Measurements from ENCODE around the gene PDXDC1.
A peak's percentile ranks its signal among the peaks of the same experiment; 100 is the strongest.
"Not testable (repeated sequence)": the region's sequence is repeated elsewhere in the genome, so short reads cannot be mapped to it uniquely, and the experiment has no call there.

The PDXDC1 gene

DNA sequence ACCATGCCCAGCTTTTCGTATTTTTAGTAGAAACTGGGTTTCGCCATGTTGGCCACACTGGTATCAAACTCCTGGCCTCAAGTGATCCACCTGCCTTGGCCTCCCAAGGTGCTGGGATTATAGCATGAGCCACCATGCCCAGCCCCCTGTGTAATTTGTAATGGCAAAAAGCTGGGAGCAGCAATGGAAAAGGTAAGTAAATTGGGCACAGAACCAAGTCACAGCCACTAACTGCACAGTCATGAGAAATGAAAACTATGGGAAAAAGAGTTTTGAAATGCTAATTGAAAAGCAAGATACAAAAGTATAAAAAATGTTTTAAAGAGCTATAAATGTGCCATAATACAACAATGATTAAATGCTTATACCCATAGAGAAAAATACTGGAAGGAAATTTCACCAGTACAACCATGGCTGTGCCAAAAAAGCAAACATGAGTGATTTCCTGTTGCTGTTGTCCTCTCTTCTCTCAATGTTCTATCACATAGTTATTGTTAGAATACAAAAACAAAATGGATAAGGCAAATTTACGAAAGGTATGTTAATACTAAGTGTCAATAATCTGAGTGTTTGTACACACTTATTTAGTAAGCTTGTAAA, 74.9 kb downstream of the PDXDC1 start:
- TF ChIP-seq, protein P1, sequence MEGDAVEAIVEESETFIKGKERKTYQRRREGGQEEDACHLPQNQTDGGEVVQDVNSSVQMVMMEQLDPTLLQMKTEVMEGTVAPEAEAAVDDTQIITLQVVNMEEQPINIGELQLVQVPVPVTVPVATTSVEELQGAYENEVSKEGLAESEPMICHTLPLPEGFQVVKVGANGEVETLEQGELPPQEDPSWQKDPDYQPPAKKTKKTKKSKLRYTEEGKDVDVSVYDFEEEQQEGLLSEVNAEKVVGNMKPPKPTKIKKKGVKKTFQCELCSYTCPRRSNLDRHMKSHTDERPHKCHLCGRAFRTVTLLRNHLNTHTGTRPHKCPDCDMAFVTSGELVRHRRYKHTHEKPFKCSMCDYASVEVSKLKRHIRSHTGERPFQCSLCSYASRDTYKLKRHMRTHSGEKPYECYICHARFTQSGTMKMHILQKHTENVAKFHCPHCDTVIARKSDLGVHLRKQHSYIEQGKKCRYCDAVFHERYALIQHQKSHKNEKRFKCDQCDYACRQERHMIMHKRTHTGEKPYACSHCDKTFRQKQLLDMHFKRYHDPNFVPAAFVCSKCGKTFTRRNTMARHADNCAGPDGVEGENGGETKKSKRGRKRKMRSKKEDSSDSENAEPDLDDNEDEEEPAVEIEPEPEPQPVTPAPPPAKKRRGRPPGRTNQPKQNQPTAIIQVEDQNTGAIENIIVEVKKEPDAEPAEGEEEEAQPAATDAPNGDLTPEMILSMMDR (conservative IDR thresholded peaks at IDR 0.05; ENCODE audit: low read length): no peak
- DNase-seq (ENCODE audit: low read depth): no peak
- no peak overlapping the region for H3K4me3 ChIP-seq (ENCODE audit: low read length)

DNA sequence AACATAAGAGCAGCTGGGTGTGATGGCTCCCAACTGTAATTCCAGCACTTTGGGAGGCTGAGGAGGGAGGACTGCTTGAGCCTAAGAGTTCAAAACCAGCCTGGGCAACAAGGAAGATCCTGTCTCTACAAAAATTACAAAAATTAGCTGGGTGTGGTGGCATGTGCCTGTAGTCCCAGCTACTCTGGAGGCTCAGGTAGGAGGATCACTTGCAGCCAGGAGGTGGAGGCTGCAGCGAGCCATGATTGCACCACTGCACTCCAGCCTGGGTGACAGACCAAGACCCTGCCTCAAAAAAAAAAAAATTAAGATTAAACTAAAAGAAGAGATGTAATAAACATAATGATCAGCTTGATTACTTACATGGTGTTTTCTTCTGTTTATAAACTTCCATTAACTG, 75.6 kb downstream of the PDXDC1 start:
- DNase-seq (ENCODE audit: low read depth); H3K4me3 ChIP-seq (ENCODE audit: low read length): not testable (repeated sequence)

DNA sequence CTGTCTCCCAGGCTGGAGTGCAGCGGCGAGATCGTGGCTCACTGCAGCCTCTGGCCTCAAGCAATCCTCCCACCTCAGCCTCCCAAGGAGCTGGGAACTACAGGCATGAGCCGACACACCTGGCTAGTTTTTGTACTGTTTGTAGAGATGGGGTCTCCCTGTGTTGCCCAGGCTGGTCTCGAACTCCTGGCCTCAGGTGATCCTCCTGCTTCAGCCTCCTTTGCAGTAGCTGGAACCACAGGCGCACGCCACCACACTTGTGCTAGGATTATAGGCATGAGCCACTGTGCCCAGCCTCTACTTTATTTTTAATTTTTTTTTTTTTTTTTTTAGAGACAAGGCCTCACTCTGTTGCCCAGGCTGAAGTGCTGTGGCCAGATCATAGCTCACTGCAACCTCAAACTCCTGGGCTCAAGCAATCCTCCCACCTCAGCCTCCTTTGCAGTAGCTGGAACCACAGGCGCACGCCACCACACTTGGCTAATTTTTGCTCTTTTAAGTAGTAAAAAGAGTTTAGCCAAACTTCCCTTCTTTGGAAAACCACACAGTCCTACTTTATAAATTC, 76.6 kb downstream of the PDXDC1 start:
- TF ChIP-seq, protein P1 (conservative IDR thresholded peaks at IDR 0.05; ENCODE audit: low read length): no peak
- H3K4me3 ChIP-seq (ENCODE audit: low read length): no peak overlapping the region
- DNase-seq (ENCODE audit: low read depth): no peak

DNA sequence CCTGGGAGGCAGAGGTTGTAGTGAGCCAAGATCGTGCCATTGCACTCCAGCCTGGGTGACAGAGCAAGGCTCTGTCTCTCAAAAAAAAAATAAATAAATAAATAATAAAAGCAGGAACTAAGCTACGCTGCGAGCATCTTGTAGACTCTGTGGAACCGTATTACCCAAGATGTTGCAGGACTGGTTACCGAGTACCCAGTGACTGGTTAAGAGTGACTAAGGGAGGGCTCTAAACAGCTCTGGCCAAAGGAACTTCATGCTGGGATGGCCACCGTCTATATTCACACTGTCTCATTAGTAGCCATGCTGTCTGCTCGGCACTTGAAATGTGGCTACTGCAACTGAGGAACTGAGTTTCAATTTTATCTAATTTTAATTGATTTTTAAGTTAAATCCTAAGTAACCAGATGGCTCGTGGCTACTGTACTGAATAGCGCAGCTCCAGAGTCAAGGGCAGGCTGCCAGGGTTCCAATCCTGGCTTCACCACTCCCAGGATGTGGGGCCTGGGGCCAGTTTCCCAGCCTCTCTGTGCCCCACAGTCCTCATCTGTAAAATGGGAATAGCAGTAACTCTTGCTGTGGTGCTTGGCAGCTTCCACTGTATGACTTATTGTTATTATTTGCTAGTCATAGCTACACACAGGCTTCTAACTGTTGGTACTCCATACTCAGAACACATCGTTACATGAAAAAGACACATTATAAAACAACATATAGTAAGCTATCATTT, 78.1 kb downstream of the PDXDC1 start:
- no peak overlapping the region for H3K4me3 ChIP-seq (ENCODE audit: low read length)
- peak; percentile 25 for DNase-seq (ENCODE audit: low read depth)
- TF ChIP-seq, protein P1 (conservative IDR thresholded peaks at IDR 0.05; ENCODE audit: low read length): no peak

DNA sequence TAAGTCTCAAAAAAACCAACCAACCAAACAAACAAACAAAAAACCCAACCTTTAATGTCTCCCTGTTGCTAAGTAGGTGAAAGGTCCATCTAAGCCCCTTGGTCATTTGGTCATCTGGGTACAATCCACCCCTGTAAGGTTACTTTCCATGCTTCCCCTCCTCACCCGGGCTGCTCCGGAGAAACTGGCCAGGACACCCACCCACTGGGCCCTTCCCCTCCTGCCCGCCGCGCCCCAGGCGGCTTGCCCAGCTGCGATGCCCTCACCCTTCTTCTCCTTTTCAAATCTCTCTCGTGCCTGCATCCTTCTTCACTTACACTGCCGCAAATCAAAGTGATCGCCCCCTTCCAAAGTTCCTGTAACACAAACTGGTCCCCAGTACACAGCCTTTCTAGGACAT, 79.1 kb downstream of the PDXDC1 start:
- TF ChIP-seq, protein P1 (conservative IDR thresholded peaks at IDR 0.05; ENCODE audit: low read length): no peak
- DNase-seq (ENCODE audit: low read depth): no peak

DNA sequence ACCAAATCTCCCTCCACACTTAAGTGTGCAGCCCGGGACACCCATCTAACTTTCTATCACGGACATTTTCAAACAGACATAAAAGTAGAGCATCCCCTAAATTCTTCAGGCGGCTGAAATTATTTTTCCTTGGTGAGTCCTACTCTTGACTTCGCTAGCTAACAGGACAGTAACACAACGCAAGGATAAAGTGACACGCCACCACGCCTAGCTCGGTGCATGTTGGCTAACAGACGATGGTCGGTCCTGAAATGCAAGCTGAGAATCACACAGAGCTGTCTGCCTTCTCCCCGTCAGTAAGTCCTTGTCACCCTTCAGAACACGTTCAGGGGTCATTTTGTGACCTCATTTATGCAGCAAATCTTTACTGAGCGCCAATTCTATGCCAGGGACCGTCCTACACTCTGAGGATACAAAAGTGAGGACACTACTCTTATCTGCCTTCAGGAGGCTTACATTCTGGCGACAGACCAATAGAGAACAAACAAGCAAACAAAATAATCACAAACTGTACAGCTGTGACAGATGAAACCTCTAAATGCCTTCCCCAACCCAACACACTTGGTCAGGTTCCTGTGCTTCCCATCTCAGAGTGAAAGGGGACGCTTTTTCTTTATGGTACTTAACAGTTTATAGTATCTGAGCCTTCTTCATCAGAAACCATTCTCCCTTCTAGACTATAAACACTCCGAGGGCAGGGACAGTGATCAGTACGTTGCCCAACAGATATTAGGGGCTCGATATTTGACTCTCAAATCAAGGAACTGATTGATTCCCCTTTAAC, 79.7 kb downstream of the PDXDC1 start:
- TF ChIP-seq, protein P1 (conservative IDR thresholded peaks at IDR 0.05; ENCODE audit: low read length): no peak
- DNase-seq (ENCODE audit: low read depth): no peak

More for the DNA sequence above, 79.1 kb downstream of the PDXDC1 start:
- no peak overlapping the region for H3K4me3 ChIP-seq (ENCODE audit: low read length)

More for the DNA sequence above, 79.7 kb downstream of the PDXDC1 start:
- H3K4me3 ChIP-seq (ENCODE audit: low read length): peak overlapping the region; percentile 93
